Prostate gland (tissue), 2 donors: ENCODE measurements around the gene AGXT. TPM values are rescaled to one million over a fixed set of nuclear protein-coding genes. Genes with fewer than 3 reads are reported as not detected.

Experiments
- DNase-seq: peaks from one replicate; pipeline ENCODE4 v3.0.0-alpha.2; 2019; ENCODE audit warnings: low spot score
- H3K27ac ChIP-seq, 2 donors: fragments of 200-600 bp; sonication (generic); 2 replicates each; pipeline ENCODE4 v1.5.1; 2017 to 2019
- H3K27me3 ChIP-seq: fragments of 200-600 bp; sonication (generic); replicated peaks from 2 replicates; pipeline ENCODE4 v1.5.1; 2019; ENCODE audit not compliant: insufficient read depth
- H3K36me3 ChIP-seq, 2 donors: fragments of 200-600 bp; sonication (generic); 1 replicate in 1 of 2; 2 replicates in 1 of 2; pipeline versions ENCODE4 v1.5.1 to v1.8.1; 2017 to 2019
- H3K4me1 ChIP-seq: fragments of 200-600 bp; sonication (generic); replicated peaks from 2 replicates; pipeline ENCODE4 v1.5.1; 2019
- H3K4me3 ChIP-seq, 2 donors: fragments of 200-600 bp; sonication (generic); 2 replicates each; pipeline ENCODE4 v1.5.1; 2017 to 2019
- H3K9me3 ChIP-seq: fragments of 200-600 bp; sonication (generic); 2 replicates; pipeline ENCODE4 v1.5.1; 2017
- POLR2A ChIP-seq: fragments of 450-650 bp; IDR thresholded peaks from one replicate; pipeline ENCODE4 v1.6.1; 2016; ENCODE audit warnings: antibody characterized with exemption, mild to moderate bottlenecking
- POLR2AphosphoS5 ChIP-seq: sonication (generic); formaldehyde crosslinking; IDR thresholded peaks from one replicate; pipeline ENCODE4 v1.6.1; 2017; ENCODE audit warnings: antibody characterized with exemption
- WGBS: methylation state at CpG from one replicate; pipeline ENCODE4 v1.1.5; 2018; 5-methylcytosine and 5-hydroxymethylcytosine counted together
- intact Hi-C: fragments of 100-400 bp; cut with DNase I; formaldehyde crosslinking; loops from one replicate; pipeline ENCODE4 v1.14.2; 2022
- total RNA-seq, 2 donors: library from RNA; depleted of rRNA; stranded (reverse); fragments of >200 nt; gene quantifications; one replicate each; pipeline ENCODE4 v1.1.0, GENCODE V29; 2016
- TF ChIP-seq, protein P1 (sequence below), 4 experiments: fragments of 200-600 bp in 2 of 4; fragments of 450-650 bp in 2 of 4; sonication (generic) in 2 of 4; IDR thresholded peaks; 1 replicate in 3 of 4; 2 replicates in 1 of 4; pipeline ENCODE4 v1.5.1; 2016 to 2019; ENCODE audit warnings: antibody characterized with exemption in 4 of 4, mild to moderate bottlenecking in 2 of 4, moderate library complexity in 2 of 4

AGXT gene
- total RNA-seq, 2 donors from 2014 or later = not detected

DNA sequence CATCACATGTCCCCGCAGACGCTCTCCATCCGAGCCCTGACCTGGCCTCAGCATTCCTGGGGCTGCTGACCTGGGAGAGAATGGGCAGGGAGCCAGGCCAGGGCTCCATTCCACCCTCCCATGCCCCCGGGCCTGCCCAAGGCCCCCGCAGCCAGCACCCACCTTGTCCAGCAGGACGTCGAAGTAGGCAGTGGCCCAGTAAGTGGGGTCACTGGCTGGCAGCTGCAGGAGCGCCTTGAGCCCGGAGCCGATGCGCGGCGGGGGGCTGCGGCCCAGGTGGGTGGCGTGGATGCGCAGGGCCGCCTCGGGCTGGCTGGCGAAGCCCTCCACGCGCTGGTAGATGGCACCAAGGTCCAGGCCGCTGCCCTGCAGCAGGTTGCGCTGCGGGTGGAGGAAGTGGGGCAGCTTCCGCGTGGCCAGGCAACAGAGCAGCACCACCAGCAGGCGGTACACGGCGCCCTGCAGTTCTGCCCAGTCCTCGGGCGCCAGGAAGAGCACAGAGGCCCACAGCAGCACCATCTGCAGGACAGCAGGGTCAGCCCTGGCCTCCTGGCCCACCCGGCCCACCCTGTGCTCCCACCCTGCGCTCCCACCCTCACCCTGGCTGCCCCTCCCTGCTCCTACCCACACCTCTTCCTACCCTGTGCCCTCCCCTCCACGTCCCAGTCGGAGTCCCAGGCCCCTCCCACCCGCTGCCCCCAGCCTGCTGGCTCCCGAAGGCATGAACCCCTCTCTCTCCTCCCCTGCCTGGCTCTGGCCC, 19.7 kb downstream of the AGXT start:
- WGBS = 89% methylated on average over 36 of the region's 37 CpGs
- no peaks in the 10 kb centered on the region for H3K9me3 ChIP-seq
- H3K36me3 ChIP-seq = no peaks in the 10 kb centered on the region
- no peaks in the 10 kb centered on the region for H3K27me3 ChIP-seq
- TF ChIP-seq POLR2A = no peak
- no peak for DNase-seq
- H3K4me1 ChIP-seq = no peaks in the 10 kb centered on the region
- H3K4me3 ChIP-seq = no peak overlapping the region
- H3K27ac ChIP-seq = no peak overlapping the region
- intact Hi-C loops = no loop called here

DNA sequence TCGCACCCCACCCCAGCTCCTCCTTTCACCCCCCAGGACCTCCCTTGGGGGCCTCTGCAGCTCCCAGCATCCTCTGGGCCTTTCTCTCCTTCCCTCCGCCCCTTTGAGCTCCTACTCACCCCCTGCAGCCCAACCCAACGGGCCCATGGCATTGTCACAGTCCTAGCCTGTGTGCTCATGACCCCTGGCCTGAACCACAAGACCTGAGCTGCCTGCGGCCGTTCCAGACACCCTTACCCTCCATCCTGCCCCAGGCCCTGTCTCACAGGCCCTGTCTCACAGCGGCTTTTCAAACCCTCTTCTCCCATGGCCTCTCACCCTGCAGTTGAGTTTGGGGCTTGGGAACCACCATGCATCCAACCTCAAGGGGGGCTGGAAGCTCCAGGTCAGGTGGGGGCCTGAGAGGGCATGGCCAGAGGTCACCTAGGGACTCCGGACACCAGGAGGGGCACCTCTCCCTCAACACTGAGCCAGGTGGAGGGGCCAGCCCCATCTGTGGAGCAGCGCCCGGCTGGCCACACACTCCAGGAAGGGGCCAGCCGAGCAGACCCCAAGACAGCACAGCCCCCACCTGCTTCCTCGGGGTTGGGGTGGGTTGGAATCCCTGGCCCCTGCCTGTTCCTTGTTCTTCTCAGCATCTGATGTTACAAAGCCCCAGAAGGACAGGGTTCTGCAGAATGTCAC, 20.4 kb downstream of the AGXT start:
- Histone ChIP-seq H3K4me1 (no peaks in the 10 kb centered on the region), H3K9me3 (no peaks in the 10 kb centered on the region), H3K27ac (no peak overlapping the region), H3K27me3 (no peaks in the 10 kb centered on the region), H3K36me3 (no peaks in the 10 kb centered on the region), H3K4me3 (no peak overlapping the region)
- intact Hi-C loops = no loop called here
- TF ChIP-seq, protein P1, sequence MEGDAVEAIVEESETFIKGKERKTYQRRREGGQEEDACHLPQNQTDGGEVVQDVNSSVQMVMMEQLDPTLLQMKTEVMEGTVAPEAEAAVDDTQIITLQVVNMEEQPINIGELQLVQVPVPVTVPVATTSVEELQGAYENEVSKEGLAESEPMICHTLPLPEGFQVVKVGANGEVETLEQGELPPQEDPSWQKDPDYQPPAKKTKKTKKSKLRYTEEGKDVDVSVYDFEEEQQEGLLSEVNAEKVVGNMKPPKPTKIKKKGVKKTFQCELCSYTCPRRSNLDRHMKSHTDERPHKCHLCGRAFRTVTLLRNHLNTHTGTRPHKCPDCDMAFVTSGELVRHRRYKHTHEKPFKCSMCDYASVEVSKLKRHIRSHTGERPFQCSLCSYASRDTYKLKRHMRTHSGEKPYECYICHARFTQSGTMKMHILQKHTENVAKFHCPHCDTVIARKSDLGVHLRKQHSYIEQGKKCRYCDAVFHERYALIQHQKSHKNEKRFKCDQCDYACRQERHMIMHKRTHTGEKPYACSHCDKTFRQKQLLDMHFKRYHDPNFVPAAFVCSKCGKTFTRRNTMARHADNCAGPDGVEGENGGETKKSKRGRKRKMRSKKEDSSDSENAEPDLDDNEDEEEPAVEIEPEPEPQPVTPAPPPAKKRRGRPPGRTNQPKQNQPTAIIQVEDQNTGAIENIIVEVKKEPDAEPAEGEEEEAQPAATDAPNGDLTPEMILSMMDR (IDR thresholded peaks at IDR 0.05) = no peak
- no peak for TF ChIP-seq POLR2AphosphoS5
- no peak for TF ChIP-seq POLR2A
- WGBS = 81% methylated on average over 8 of the region's 11 CpGs
- DNase-seq = no peak

DNA sequence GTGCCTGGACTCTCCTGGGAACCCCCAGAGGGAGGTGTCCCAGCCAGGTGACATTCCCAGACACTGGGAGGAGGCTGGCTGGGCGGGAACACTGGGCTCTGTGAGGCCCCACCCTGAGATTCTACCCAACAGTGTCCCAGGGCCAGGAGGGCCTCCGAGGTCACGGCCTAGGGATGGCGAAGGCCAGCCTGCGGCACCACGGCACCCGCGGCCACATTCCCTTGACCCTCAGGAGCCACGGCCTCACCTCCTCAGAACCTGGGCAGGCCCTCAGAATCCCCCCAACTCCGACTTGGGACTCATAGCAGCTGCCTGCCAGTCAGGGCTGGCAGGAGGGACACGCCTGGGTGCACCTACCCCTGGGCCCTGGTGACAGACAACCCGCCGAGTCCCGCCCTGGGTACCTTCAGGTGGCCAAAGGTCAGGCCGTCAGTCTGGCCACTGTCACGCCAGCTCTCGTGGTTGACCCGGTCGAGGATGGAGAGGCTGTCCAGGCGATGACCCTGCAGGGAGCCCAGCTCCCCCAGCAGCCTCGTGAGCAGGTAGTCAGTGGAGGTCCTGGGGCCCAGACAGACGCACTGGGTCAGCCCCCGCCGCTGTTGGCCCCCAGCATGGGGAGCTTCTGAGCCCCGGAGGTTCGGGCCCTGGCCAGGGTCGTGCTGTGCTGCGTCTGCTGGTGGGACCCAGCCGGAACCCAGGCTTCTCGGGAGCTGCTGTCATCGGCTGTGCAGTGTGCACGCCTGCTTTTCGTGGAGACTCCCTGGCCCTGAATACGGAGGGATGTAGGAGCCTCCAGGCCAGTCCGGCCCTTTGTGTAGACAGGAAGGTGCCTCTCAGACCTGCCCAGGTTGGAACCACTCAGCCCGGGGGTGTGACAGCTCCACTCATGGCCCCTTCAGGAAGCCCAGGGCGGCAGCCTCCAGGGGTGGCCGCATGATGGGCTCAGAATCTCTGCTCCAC, 21.3 kb downstream of the AGXT start:
- Histone ChIP-seq H3K4me3 (no peak overlapping the region), H3K4me1 (no peaks in the 10 kb centered on the region), H3K36me3 (no peaks in the 10 kb centered on the region), H3K27me3 (no peaks in the 10 kb centered on the region), H3K27ac (no peak overlapping the region), H3K9me3 (no peaks in the 10 kb centered on the region)
- 92% methylated on average over 28 of the region's 38 CpGs for WGBS
- intact Hi-C loops = no loop called here
- TF ChIP-seq, protein P1 (IDR thresholded peaks at IDR 0.05) = no peak
- TF ChIP-seq POLR2AphosphoS5 (no peak), POLR2A (no peak)
- no peak for DNase-seq

DNA sequence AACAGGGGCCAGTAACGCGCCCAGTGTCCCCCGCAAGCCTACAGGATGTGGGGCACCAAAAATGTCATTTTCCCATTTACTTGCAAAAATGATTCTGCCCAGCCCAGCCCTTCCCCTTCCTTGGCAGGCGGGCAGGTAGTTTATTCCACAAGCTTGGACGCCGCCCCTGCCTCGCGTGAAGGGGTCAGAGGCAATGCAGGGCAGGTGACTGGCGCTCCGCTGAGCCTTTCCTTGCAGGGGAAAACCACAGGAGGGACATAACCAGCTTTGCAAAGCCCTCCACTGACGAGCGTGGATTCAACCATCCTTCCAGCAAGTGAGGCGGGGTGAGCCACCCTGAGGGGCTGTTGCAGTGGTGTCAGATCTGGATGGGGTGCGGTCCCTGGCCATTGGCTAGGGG, 22.1 kb downstream of the AGXT start:
- Histone ChIP-seq H3K4me1 (no peaks in the 10 kb centered on the region), H3K36me3 (no peaks in the 10 kb centered on the region), H3K27me3 (no peaks in the 10 kb centered on the region), H3K27ac (no peak overlapping the region), H3K4me3 (no peak overlapping the region), H3K9me3 (no peaks in the 10 kb centered on the region)
- intact Hi-C loops = no loop called here
- 85% methylated on average over 13 of the region's 14 CpGs for WGBS
- no peak for TF ChIP-seq POLR2AphosphoS5
- TF ChIP-seq POLR2A = no peak
- TF ChIP-seq, protein P1 (IDR thresholded peaks at IDR 0.05) = no peak
- no peak for DNase-seq
